ENCODE results near the gene SYDE2.
"Not testable (repeated sequence)": the region's sequence is repeated elsewhere in the genome, so short reads cannot be mapped to it uniquely, and the experiment has no call there.

The SYDE2 gene

DNA sequence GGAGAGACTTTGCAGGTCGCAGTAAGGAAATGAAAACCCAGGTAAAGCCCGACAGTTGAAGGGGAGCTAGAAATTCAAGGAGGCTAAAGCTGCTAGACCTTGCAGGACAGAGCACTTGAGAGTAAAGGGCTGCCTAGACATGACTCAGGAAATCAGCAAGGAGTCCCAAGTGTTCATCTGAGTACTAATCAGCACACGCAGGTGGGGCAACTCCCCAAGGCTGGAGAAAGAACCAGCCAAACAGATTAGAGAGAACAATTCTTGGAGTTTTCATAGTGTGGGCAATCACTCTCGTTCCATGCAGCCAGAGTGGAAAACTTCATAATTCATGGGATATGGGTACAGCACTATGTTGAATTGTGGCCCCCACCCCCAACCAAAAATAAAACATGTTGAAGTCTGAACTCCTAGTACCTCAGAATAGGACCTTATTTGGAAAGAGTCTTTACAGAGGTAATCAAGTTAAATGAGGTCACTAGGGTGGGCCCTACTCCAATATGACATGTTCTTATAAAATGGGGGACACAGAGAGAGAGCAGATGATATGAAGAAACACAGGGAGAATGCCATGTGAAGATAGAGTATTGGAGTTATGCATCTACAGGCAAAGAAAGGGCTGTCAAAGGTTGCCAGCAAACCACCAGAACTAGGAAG is 28.0 kb downstream of the SYDE2 start:
- no peak for DNase-seq (ENCODE audit: low spot score)

DNA sequence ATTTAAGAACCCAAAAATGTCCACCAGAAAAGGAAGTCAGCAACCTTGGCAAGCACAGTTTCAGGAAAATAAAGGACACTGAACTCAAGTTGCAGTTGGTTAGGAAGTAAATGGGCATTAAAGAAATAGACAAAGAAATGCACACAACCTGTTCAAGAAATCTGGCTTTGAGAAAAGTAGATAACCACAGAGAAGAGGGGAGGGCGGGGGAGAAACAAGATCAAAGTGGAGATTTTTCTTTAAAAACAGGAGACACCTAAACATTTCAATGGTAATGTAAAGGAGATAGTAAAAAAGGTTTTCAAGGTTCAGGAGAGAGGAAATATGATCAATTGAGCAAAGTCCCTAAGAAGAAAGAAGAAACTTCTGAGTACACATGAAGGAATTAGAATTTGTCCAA is 29.1 kb downstream of the SYDE2 start:
- DNase-seq (ENCODE audit: low spot score): no peak

DNA sequence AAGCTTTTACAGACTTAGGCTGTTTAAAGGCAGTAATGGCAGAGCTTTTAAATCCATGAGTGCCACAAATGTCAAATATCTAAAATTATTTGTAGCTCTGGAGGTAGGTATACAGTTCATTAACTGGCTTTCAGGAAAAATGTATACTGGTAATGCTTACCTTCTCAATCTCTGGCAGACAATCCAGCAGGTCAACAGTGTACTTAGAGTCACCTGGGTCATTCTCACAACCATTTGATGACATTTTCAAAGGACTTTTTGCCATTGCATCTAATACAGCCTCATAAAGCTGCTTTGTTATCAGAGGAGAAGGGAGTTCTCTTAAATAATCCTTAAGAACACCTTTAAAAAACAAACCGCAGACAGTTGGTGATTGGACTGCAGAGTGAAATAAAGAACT is 31.9 kb downstream of the SYDE2 start:
- no peak for DNase-seq (ENCODE audit: low spot score)

DNA sequence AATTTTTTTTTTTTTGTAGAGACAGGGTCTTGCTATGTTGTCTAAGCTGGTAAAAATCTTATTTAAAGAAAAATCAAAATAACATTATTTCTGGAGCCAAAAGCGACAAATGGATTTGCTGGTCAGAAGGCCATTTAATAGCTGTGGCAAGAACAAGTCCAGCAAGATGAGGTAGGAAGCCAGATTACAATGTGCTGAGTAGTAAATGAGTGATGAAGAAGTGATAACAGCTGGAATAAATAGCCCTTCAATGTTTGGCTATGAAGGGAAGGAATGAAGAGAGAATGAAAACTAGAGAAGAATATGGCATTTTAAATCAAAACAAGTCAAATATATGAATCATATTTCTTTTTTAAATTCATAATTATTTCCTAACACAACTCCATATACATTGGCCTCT is 34.5 kb downstream of the SYDE2 start:
- DNase-seq (ENCODE audit: low spot score): no peak

DNA sequence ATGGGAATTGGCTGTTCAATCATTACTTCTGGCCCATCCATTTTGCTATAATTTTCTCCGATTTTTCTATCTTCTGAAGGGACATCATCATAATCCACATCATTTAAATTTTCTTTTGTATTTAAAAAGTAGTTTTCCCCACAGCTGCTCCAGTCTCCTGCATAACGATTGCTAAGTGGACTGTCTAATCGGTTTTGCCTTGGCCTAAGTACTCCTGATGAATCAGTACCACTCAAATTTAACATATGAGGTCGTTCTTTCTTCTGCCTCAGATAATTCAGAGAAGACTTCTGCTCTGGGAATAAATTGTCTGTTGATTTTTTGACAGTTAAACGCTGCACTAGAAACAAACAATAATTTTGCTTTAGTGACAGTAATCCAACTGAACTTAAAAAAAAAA is 41.9 kb downstream of the SYDE2 start:
- no peak for DNase-seq (ENCODE audit: low spot score)

DNA sequence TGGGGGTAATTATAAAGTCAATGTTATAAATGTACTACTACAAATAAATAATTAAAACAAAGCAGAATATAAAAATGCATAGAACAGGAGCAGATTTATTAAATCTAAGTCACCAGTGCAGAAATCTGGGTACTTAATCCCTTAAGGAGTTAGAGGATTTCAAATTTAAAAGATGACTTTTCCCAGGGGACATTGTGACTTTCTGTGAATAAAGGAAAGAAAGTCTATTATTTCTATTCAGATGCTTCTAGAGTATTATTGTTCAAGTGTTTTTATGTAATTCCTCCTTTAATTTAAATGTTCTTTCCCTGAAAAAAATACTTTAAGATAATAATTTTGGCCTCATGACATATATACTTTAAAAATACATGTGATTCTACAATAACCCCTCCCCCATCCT is 43.4 kb downstream of the SYDE2 start:
- DNase-seq (ENCODE audit: low spot score): no peak

DNA sequence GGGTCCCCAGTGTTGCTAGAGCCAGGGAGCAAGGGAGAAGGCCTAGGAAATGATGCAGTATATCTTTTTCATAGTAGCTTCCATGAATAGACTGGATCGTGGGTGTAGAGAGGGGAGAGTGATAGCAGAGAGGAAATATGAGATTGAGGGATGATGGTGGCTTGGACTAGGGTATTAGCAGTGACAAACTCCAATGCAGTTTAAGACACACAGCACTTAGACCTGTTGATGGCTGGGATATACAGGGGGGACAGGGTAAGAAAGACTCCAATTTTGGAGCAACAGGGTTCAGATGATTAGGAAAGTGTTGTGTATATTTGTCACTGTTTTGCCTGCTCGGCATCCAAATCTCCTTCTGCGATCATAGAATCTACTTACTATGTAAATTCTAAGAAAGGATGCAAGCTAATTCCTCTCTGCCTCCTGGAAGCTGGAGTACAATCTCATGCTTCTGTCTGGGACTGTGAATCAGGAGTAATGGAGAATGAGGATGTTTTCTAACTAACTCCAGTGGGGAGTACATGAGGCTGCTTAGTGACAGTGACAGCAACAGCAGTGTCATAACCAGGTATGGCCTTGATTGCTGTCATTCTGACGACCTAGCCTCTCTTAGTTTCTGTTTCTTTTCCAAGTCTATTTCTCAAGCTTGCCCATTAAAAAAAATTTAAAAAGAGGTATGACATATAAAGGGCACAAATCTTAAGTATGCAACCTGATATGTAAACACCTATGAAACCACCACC is 47.5 kb downstream of the SYDE2 start:
- no peak for DNase-seq (ENCODE audit: low spot score)

DNA sequence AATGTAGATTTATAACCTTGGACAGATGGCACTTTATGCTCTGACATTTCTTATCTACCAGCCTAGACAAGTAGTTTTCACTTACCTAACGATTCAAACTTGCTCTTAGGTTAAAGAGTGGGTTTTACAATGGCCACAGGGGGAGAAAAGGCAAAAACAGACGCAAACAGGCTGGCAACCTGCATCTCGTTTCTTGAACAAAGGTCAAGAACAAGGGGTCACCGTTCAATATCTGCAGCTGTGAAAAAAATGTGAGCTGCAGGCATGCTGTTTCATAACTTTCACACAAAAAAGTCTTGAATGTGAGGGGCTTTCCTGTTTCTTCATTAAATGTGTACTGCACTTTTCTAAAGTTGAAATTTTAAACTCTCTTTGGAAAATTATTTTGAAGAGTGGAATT is 49.4 kb downstream of the SYDE2 start:
- no peak for DNase-seq (ENCODE audit: low spot score)

DNA sequence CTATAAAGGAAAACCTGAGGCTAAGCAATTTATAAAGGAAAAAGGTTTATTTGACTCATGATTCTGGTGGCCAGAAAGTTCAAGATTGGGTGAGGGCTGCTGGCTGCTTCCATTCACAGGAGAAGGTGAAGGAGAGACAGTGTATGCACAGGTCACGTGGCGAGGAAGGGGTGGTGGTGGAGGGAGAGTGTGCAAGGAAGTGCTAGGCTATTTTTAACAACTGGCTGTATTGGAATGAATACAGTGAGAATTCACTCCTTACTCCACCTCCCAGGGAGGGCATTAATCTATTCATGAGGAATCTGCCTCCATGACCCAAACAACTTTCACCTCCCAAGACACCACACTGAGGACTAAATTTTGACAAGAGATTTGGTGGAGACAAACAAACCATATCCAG is 51.0 kb downstream of the SYDE2 start:
- DNase-seq (ENCODE audit: low spot score): no peak

DNA sequence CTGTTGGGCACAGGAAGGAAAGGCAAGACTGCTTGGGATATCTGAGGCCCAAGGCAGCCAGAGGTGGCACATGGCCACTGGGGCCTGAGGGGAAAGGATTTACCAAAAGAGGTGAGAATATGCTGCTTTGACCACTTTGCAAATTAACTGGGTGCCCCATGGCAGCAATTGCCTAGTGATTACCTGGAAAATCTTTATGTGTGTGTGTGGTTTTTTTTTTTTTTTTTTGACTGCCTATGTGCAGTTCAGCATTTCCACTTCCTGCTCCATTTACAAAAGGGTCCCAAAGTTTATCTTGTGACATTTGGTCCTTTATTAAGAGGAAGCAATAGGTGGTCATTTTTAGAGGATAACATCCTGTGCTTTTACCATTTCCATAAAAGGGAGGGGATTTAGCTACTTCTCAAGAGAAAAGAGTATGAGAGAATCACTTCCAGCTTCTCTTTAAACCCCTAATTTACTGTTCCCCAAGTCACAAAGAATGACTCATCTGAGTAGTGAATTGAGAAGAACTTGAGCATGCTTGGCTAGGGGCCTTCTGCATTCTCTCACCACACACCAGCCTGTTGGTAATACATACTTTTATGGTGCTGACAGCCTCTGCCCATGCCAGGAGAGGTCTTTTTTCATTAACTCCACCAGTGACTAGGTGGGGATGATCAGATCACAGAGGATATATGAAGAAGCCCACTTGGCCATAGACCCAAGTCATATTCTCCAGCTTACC is 52.1 kb downstream of the SYDE2 start:
- no peak for DNase-seq (ENCODE audit: low spot score)

DNA sequence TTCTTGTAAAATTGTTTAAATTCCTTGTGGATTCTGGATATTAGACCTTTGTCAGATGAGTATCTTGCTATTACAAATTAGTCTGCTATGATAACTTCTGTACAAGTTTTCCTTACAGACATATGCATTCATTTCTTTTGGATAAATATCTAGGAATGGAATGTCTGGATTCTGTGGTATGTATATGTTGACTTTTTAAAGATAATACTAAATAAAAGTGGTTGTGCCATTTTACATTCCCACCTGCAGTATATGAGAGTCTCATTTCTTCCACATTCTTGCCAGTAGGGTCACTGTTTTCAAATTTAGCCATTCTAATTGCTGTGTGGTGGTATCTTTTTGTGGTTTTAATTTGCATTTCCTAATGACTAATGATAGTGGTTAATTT is 53.9 kb downstream of the SYDE2 start:
- no peak for DNase-seq (ENCODE audit: low spot score)

DNA sequence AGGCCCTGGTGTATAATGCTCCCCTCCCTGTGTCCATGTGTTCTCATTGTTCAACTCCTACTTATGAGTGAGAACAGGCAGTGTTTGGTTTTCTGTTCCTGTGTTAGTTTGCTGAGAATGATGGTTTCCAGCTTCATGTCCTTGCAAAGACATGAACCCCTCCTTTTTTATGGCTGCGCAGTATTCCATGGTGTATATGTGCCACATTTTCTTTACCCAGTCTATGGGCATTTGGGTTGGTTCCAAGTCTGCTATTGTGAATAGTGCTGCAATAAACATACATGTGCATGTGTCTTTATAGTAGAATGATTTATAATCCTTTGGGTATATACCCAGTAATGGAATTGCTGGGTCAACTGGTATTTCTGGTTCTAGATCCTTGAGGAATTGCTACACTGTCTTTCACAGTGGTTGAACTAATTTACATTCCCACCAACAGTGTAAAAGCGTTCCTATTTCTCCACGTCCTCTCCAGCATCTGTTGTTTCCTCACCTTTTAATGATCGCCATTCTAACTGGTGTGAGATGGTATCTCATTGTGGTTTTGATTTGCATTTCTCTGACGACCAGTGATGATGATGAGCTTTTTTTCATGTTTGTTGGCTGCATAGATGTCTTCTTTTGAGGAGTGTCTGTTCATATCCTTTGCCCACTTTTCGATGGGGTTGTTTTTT is 54.4 kb downstream of the SYDE2 start:
- not testable (repeated sequence) for DNase-seq (ENCODE audit: low spot score)

DNA sequence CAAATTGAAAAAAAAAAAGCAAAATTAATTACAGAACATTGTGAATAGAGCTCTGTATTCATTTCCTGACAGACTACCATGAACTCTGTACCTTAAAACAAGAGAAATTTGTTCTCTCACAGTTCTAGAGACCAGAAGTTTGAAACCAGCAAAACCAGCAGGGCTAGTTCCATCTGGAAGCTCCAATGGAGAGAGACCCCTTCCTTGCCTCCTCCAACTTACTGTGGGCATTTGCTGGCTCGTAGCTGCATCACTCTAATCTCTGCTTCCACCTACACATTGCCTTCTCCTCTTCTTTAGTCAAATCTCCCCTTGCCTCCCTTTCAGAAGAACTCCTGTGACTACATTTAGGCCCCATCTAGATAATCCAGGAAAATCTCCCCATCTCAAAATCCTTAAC is 56.5 kb downstream of the SYDE2 start:
- DNase-seq (ENCODE audit: low spot score): no peak

DNA sequence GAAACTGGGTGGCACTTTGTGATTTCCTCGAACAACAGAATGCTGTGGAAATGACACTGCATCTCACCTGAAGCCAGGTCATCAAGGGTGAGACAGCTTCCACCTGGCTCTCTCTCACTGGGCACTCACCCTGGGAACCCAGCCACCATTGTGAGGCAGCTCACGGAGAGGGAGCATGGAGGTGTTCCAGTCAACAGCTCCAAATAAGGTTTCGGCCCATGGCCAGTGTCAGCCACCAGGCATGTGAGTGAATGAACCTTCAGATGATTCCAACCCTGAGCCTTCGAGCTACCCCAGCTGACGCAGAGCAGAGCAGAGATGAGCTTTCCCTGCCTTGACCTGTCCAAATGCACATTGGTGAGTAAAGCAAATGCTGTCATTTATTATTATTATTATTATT is 58.1 kb downstream of the SYDE2 start:
- DNase-seq (ENCODE audit: low spot score): no peak

DNA sequence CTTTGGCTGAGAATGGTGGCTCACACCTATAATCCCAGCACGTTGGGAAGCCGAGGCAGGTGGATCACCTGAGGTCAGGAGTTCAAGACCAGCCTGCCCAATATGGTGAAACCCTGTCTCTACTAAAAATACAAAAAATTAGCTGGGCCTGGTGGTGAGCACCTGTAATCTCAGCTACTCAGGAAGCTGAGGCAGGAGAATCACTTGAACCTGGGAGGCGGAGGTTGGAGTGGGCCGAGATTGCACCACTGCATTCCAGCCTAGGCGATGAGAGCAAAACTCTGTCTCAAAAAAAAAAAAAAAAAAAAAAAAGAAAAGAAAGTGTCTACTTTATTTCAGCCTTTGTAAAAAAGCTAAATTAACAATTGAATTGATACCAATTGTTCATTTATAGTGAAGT is 62.4 kb downstream of the SYDE2 start:
- not testable (repeated sequence) for DNase-seq (ENCODE audit: low spot score)

DNA sequence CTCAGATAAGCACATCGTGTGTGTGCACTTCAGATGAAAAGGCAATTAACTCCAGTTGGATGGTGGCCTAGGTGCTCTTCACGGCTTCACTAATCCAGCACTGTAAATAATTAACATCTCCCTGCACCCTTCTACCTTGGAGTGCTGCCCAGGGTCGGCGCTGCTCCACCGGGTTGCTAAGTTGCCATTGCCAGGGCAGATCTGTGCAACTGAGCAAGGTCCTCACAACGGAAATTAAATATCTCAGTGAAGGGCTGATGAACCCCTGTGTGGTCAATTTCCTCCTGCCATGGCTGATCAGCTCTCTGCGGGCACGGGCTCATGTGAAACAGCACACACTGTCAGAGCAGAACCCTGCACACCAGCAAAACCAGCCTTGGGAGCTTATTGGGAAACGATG is 63.2 kb downstream of the SYDE2 start:
- no peak for DNase-seq (ENCODE audit: low spot score)

DNA sequence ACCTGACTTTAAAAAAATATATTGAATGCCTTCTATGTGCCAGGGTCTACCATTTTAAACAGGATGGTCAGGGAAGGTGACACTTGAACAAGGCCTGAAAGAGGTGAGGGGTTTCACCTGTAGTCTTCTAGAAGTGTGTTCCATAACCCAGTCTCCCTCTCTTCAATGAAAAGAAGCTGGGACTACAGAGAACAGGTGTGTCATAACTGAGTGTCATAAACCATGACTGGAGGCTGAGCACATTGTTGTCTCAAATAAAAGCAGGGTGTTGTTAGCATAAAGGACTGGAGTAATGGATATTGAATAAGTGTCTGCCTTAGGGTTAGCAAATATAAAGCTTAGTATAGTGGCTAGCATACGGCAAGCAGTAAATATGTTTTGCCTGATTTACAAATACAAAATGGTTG is 65.4 kb downstream of the SYDE2 start:
- no peak for DNase-seq (ENCODE audit: low spot score)

DNA sequence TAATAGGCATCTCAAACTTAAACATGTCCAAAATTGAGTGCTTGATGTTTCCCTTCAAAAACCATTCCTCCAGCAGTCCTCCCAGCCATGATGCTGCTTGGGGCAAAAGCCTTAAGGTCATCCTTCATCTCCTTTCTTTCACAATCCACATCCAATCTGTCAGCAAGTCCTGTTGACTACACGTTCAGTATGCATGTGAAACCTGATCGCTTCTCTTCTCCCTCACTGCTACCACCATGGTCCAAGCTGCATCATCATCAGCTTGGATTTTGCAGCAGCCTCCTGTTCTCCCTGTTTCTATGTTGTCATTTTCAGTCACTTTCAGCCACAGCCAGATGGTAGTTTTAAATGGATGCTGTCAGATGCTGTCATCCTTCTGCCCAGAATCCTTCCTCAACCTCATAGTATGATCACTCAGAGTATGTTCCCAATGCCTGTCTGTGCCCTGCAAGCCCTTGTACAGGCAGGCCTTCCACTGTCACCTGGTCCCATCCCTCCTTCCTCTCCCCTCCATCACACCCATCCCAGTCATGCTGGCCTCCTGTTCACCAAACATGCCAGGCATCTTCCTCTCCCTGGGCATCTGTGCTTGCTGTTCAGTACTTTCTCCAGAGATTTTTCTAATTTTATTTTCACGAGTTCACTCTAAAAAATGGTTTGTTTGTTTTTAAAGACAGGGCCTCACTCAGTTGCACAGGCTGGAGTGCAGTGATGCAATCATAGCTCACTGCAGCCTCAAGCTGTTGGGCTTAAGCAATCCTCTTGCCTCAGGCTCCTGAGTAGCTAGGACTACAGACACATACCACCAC is 66.0 kb downstream of the SYDE2 start:
- no peak for DNase-seq (ENCODE audit: low spot score)

DNA sequence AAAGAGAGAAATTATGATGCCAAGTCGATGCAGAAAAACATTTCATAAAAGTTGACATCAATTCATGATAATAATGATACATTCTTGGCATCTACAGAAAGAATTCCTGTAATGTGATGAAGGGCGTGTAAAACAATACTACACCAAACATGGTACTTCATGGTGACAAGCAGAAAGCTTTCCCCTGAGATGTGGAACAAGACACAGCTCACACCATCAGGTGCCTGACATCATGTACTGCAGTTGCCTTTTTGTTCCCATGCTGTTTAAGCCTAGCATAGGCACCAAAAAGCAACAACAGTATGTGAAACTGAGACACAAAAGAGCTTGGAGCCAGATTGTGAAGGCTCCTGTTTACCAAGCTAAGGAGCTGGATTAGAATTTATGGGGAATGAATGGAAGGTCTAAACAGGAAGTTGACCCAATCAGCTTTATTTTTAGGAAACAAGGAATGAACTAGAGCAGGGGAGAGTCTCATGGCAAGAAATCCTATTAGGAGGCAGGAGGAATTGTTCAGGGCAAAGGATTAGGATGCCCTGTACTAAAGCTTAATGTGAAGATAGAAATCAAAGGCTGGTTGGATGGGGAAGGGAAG is 67.2 kb downstream of the SYDE2 start:
- no peak for DNase-seq (ENCODE audit: low spot score)

DNA sequence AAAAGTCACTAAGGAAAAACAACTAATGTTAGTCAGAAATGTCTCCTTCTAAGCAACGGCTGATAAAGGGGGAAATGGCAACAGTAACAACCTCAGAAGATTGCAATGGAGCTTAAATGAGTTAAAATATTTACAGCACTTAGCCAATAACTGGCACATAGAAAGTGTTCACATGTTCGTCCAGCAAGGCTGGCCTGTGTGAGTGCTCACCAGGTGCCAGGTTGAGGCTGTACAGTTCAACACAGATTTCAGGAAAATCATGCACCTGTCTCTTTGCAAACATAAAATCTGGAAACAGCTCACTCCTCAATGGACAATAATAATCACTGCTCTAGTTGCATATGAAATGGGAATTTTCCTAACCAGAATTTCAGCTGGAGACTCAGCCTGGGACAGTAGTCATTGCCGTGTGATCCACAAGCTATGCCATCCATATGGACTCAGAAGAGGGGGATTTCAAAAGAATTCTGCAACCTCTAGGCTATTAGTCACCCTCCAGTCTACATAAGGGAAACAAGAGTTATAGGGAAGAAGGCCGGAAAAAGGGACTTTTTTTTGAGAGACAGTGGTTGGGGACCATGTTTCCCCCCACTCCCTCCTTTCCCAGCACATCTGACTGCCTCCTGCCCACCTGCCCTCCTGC is 68.6 kb downstream of the SYDE2 start:
- no peak for DNase-seq (ENCODE audit: low spot score)

DNA sequence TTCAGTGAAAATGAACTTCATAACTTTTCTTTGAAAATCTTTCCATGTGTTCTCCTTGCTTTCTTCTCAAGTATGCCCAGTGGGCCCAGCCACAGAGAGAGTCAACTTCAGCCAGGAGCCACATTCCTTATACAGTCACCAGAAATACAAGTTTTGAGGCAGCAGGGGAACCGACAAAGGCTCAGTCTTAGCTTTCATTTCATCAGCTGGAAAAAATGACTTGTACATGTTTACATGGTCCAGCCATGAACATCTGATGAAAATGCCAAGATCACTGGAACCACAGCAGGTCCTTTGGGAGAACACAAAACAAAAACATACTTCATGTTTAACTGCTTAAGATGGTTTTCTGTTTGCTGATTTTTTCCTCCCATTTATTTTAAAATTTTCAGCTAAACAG is 72.5 kb downstream of the SYDE2 start:
- DNase-seq (ENCODE audit: low spot score): no peak

All from COLO829 (cell line).